Stimulated activated CD8-positive, alpha-beta memory T cell treated with anti-CD3 and anti-CD28 coated beads, Interleukin-2, amount 100 ng/mL, for 1 hour (primary cell): Measurements from ENCODE around the gene PRMT9.
A peak's percentile ranks its signal among the peaks of the same experiment; 100 is the strongest.

Source experiments
- DNase-seq, 2 donors: peaks; one replicate each; pipeline ENCODE4 v3.0.0-alpha.2; 2020; ENCODE audit warnings: low read depth in 2 of 2

PRMT9 gene

DNA sequence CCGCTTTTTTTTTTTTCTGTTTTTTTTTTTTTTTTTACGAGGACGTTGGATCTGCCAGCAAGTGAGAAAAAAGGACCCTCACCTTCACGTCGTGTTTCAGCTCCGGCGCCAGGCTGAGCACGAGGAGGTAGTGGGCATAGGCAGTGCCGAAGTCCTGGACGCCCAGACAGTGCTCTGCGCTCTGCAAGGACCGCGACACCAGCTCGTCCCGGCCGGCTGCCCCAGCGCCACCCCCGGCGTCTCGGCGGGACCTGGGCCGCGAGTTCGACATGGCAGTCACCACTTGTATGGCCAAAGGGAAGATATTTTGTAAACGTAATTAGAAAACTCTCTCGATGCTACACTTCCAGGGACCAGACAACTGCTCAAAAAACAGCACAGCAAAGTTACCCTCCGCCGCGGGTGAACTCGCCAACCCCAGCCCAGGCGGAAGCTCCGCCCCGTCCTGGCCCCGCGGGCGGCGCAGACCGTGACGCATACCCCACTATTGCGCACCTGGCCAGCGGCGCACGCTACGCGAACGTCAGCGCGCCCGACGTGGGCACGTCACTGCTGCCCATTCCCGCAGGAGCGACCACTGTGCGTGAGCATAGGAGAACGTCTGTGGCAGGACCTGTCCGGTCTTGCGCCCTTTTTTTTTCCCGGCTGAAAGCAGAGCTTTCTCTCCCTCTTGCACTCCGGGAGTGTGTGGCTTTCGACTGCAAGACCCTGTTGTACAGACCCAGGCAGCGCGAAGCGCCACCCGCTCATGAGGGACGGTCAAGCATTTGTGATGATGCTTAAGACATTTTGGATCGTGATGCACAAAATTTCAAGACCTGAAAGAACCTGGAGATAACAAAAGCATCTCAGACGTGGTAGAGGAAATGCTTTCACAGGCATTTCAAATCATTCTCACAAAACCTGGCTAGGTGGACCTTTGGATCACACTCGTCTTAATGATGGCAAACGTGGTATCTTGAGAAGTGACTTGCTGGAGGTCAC lies at the start of gene PRMT9:
TSS of gene PRMT9 (minus strand) at position 447 of the 984 bp plus-strand sequence. CDS start at position 271, 176 bp downstream.
- DNase-seq = peak; percentile 73 to 77

GRCh38 chr4:147732518-147733235 lies 48.7 kb upstream of the PRMT9 start:
- no peak for DNase-seq

DNA sequence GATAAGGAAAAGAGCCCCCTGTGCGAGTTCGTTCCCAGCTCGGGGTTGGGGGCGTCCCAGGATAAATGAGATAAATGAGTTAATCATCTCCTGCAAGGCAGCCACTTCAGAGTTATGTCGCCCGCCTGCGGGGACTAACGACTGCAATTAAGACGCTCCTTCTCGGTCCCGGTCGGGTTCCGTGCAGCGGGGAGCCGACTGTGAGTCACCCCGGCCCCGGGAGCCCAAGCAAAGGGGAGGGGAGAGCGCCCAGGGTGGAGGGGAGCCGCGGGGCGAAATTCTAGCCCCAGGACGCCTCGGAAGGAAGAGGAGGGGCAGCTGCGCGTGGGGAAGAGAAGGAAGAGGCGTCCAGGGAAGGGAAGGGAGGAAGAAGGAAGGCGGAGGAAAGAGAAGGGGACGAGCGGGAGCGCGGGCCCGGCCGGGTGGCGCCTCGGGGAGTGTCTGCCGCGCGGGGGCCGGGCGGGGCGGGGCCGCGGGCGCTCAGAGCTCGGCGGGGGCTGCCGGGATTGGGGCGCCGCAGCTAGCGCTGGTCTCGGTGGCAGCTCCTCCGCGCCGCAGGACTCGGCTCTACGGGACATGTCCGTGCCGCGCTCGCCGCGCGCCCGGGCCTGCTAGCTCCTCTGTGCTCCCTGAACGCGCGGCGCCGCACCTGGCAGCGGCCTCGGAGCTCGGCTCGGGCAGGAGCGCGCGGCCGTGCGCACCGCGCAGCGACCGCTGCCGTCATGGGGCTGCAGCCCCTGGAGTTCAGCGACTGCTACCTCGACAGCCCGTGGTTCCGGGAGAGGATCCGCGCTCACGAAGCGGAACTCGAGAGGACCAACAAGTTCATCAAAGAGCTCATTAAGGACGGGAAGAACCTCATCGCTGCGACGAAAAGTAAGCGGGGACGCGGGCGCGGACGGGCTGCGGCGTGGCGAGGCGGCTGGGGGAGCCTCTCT lies 47.9 kb upstream of the PRMT9 start, which contains the start of gene ARHGAP10:
TSS of gene ARHGAP10 (plus strand) at position 509 of the 938 bp plus-strand sequence. CDS start at position 723, 214 bp downstream.
- peak; percentile 47 to 55 for DNase-seq

GRCh38 chr4:147730333-147730732 lies 46.4 kb upstream of the PRMT9 start:
- DNase-seq = no peak

GRCh38 chr4:147727476-147728028 lies 43.6 kb upstream of the PRMT9 start:
- no peak for DNase-seq

DNA sequence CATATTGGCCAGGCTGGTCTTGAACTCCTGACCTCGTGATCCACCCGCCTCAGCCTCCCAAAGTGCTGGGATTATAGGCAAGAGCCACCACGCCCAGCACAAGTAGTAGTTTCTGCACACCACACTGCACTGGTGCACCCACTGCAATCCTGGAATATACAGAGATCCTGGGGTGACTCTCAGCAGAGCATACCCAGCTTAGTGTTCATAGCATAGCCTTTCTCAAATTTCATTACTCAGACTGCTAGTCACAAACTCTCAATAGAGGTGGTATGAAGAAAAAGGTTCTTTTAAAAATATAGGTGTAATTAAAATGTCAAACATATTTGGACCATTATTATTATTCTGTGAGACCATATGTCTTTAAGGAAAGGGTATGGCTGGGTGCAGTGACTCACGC lies 41.7 kb upstream of the PRMT9 start:
- no peak for DNase-seq

GRCh38 chr4:147724468-147725201 lies 40.7 kb upstream of the PRMT9 start:
- DNase-seq = no peak

GRCh38 chr4:147723326-147723725 lies 39.4 kb upstream of the PRMT9 start:
- no peak for DNase-seq

GRCh38 chr4:147717878-147718277 lies 33.9 kb upstream of the PRMT9 start:
- no peak for DNase-seq

GRCh38 chr4:147714575-147715401 lies 30.8 kb upstream of the PRMT9 start:
- no peak for DNase-seq

- DNase-seq = no peak
These were observed 26.0 kb upstream of the PRMT9 start for GRCh38 chr4:147709999-147710398.

- peak; percentile 12 to 32 for DNase-seq
These were observed 24.1 kb upstream of the PRMT9 start for GRCh38 chr4:147707892-147708672.

GRCh38 chr4:147704846-147705245 lies 20.9 kb upstream of the PRMT9 start:
- DNase-seq = no peak

- no peak for DNase-seq
These were observed 12.9 kb upstream of the PRMT9 start for GRCh38 chr4:147696866-147697265.

- DNase-seq = no peak
These were observed 9.3 kb upstream of the PRMT9 start for GRCh38 chr4:147693218-147693617.

GRCh38 chr4:147691820-147692219 lies 7.9 kb upstream of the PRMT9 start:
- no peak for DNase-seq

GRCh38 chr4:147689067-147689466 lies 5.1 kb upstream of the PRMT9 start:
- DNase-seq = no peak

- DNase-seq = no peak
These were observed 773 bp downstream of the PRMT9 start for GRCh38 chr4:147683188-147683591.

- DNase-seq = no peak
These were observed 1.2 kb downstream of the PRMT9 start for GRCh38 chr4:147682755-147683154.
